Stimulated activated CD4-positive, alpha-beta T cell treated with anti-CD3 and anti-CD28 coated beads, Interleukin-15, amount 100 ng/mL, for 48 hours (primary cell): Measurements from ENCODE around the gene TRIO.

Source experiments
- DNase-seq, 2 donors: peaks; one replicate each; pipeline ENCODE4 v3.0.0-alpha.2; 2020; ENCODE audit warnings: low read depth in 2 of 2

The TRIO gene

DNA sequence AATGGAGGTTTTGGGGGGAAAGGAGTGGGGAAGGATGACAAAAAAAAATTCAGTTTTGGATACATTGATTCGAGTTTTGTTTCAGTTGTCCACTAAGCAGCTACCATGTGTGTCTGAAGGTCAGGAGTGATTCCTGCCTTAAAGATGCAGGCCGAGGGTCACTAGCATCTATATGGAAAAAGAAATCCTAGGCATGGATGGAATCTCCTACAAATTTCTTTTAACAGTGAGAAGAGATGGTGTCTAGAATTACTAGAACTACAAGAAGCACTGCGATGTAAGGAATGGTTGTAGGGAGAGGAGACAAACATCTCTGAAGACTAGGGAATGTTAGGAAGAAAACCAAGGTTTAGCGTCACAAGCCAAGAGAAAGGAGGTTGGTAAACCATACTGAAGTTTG lies 19.6 kb upstream of the TRIO start:
- no peak for DNase-seq

DNA sequence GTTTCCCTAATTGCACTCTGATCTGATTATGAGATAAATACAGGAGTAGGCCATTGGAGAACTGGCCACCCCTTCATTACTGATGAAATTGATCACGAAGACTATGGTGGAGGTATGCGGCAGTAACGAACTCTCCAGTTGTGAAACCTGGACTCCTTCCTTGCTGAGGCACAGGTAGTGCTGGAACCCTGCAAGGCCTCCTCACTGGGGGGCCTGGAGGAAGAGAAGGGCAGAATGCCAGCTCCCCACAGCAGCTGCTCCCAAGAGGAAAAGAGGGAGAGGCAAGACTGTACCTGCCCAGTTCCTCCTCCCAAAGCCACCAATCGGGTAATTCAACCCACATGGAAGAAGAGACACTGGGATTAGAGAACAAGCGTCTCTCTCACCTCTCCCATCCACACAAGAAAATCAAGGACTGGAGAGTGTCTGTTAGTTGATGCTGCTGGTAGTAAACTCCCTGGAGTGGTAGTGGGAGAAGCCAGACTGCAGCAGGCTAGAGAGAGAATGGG lies 19.1 kb upstream of the TRIO start:
- no peak for DNase-seq

DNA sequence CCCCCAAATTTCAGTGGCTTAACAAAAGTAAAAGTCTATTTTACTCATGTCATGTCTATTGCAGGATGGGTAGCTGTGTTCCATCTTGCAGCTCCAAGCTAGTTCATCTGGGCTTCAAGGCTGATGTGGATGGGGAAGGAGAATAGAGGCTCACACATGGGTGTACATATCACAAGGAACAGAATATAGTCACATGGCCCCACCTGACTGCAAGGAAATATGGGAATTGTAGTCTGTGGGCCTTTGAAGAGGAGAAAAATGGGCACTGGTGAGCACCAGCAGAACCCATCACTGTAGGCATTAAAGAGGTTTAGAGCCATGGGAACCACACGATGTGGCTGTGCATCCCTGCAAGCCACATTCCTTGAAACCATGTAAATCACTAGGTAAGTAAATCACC lies 17.9 kb upstream of the TRIO start:
- no peak for DNase-seq

DNA sequence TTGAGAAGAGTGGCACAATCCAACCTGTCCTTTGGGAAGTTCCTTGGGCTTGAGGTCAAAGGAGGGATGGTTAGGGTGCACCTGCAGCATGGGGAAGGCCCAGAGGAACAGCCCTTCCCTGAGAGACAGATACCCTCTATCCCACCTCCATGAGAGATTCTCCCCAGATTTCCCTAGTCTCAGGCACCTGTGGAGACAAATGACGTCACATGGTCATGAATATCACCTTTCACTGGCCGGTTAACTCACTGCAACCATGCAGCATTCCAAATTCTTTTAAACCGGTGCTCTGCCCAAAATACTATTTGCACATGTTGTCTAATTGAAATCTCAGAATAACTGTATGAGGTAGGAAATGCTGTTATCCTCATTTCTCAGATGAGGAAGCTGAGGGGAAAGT lies 15.6 kb upstream of the TRIO start:
- no peak for DNase-seq

DNA sequence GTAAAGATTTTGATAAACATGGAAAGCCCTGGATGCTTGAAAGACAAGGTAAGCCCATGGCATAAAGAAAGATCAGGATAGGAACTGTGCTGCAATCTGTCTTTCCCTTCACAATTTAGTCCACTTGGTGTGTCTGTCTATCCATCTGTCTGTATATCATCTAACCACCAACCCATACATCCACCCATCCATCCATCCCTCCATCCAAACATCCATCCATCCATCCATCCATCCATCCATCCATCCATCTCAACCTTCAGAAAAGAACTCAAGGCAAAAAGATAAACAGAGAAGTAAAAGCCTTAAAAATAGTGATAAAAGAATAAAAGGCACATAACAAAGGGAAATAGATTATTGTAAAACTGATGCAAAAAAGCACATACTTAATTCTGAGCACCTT lies 15.1 kb upstream of the TRIO start:
- no peak for DNase-seq

DNA sequence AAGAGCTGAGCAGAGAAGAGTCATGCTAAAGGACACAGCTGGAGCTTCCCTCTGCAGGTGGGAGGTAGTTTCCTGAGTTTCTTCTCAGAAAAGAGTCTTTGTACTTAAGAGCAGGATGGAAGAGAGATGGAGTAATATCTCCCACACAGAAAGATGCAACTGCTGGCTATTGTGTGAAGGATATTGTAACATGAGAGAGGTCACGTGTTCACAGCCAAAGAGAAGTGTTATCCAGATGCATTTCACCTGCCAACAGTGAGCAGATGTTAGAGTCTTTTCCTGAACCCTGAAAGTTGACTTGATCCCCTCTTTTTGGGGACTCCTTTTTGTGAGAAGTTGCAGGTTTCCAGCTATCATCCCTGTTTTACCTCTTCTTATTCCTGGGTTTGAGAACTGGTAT lies 14.0 kb upstream of the TRIO start:
- DNase-seq, result no peak

DNA sequence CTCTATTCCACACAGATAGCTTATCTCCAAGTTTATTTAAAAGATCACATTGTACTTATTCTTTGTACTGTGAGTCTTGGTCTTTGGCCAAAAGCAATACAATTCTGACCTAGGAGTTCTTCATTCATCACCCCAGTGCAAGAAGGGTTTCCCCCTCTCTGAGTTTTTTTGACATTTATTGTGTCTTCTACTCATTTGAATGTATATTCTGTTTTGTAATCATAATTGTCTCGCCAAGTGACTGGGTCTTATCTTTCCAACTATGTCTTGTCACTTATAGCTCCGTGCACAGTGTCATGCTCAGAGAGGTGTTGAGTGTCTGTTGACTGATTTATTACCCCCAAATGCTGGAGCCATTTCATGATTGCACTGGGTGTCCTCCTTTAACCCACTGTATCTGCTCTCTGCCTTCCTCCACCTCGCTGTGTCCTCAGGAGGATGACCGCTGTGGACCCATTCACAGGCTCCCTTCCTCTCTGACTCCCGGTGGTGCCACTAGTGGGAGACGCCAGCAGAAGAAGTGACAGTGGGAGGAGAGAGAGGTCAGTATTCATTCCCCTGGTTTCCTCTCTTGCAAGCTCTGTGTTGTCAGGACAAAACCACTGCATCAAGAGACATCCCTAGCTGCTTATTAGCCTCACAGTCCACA lies 11.2 kb upstream of the TRIO start:
- DNase-seq, result no peak

DNA sequence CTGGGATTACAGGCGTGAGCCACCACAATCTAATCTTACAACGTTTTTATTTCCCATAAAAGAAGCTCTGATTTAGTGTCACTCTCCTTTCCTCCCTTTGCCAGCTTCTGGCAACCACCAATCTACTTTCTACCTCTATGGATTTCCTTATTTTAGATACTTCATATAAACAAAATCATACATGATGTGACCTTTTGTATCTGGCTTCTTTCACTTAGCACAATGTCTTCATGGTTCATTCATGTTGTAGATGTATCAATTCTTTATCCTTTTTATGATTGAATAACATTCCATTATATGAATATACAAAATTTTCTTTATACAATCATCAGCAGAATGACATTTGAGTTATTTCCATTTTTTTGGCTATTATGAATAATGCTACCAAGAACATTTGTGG lies 9.7 kb upstream of the TRIO start:
- DNase-seq, result no peak

DNA sequence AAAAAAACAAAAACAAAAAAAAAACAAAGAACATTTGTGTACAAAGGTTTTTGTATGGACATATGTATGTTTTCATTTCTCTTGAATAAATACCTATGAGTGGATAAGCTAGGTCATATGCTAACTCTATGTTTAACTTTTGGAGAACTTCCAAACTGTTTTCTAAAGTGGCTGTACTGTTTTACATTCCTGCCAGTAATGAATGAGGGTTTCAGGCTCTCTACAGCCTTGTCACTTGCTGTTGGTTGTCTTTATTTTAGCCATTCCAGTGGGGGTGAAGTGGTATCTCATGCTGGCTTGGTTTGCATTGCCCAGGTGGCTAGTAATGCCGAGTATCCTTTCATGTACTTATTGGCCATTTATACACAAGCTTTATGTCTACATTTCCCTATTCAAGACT lies 9.1 kb upstream of the TRIO start:
- DNase-seq, result no peak

DNA sequence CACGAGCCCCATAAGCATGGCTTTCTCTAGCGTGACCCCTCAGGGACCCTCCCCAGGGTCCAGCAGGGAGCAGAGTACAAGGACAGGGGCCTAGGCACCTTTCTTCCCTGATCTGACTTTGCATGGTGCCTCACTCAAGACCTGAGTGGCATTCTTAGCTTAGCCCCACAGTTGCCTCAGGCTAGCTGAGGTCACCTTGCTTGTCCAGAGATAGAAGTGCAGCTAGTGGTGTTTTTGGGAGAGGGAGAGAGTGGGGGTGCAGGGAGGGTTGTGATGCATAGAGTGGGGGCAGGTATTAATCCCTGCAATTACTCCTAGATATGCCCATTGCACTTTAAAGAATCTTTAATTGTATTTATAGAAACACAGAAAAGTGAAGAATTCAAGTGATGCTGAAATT lies 8.4 kb upstream of the TRIO start:
- no peak for DNase-seq

DNA sequence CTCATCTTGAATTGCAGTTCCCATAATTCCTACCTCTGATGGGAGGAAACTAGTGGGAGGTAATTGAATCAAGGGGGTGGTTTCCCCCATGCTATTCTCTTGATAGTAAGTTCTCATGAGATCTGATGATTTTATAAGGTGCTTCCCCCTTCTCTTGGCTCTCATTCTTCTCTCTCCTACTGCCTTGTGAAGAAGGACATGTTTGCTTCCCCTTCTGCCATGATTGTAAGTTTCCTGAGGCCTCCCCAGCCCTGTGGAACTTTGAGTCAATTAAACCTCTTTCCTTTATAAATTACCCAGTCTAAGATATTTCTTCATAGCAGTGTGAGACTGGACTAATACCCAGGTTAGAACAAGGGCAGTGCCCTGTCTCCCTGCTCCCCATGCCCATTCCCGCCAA lies 7.5 kb upstream of the TRIO start:
- DNase-seq, result no peak

DNA sequence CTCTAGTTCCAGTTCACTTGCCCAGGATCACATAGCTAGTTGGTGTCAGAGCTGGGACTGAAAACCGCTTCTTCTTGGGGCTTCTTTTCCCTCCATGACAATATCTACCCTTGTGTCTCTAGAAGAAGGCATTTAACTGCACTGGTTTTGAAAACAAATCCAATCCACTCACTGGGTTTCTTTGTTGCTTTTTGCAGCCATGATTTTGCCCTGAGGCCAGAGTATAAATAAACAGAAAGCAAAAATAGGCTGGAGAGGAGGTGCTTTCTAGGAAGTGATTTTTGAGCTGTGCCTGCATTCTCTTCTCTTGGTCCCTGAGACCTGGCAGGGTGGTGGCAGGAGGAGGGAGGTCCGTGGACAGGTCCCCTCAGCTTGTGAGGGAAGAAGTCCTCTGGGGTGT lies 6.9 kb upstream of the TRIO start:
- no peak for DNase-seq

DNA sequence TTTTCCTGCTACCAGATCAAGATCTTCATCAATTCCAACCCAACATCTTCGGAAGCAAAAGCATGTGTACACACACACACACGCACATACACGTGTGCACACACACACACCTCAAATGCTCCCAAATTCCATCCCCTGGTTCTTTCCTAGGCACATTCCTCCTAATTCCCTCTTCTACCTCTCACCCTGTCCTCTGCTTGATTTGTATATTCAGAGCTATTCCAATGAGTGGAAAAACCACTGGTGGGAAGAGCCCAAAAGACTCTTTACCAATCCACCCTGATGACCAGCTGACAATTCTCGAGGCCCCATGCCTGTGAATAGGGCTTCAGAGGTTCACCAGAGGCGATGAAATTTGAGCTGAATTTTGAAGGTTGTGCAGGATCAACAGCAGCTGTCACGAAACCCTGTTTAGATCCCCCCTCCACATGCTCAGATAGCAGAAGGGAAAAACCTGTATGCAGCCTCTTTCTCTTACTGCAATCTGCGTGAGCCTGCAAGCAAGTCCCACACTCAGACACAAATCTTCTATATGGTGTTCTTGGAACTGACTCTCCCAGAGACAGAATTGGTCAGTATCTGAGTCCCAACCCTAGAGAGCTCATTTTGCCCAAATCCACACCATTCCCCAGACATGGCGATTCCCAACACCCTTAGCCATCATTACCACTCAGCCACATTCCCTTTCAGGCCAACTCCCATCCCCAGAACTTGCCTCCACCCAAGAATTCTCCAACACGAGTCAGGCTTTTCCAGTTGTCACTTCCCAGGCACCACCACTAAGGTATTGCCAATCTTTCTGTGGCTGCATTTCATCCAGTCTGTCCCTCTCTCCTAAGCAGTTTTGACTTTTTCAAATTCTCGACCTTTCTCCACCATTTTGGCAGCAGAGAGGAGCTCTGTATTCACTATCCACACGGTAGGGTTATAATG lies 4.3 kb upstream of the TRIO start:
- no peak for DNase-seq

DNA sequence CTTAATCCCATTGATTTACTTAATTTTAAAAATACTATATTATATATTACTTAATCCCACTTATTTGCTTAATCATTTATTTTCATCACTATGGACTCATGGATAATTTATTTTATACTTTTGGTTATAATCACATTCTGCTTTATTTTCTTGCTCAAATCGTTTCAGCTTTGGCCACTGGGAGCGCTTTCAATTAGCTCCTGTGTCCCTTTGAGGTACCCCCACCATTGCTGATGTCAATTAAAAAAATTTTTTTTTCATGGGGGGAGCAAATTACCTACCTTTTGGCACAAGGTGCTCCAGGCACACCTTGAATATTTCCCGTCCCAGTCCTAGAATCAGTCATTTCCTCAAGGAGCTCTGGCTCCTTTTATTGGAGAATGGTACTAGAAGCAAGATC lies 1.4 kb upstream of the TRIO start:
- DNase-seq, result no peak

DNA sequence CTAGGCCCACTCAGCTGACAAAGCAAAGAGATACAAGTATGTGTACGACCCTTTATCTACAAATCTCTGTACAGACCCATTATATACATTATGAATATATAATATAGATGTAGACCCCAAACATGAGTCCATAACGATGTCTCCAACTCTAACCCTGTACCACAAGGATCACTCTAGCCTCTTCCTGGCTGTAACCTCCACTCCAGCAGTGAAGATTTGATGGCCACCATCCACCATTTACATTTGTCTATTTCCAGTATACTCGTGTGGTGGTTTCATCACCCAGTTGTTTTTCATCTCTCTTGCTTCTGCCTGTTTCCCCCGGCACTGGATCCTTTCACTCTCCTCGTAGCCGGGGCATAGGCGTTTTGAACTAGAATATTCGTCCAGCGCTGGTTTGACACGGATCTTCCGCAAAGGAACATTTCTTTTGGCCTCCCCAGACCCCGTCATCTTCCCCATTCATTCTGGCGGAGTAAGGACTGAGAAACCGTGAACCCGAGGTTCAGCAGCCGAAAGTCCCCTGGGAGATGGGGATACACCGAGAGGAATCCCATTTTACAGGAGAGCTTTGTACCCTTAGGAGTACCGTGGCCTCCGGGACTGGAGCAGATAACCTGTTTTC lies 828 bp upstream of the TRIO start:
- DNase-seq, result no peak

DNA sequence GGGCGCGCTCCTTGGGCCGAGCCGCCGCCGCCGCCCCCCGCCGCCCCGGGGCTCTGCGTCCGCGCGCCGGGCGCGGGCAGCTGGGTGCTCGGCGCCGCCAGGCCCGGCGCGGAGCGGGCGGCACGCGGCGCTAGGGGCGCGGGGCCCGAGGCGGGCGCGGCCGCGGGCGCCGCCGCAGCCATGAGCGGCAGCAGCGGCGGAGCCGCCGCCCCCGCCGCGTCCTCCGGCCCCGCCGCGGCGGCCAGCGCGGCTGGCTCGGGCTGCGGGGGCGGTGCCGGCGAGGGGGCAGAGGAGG lies 351 bp downstream of the TRIO start:
- no peak for DNase-seq

DNA sequence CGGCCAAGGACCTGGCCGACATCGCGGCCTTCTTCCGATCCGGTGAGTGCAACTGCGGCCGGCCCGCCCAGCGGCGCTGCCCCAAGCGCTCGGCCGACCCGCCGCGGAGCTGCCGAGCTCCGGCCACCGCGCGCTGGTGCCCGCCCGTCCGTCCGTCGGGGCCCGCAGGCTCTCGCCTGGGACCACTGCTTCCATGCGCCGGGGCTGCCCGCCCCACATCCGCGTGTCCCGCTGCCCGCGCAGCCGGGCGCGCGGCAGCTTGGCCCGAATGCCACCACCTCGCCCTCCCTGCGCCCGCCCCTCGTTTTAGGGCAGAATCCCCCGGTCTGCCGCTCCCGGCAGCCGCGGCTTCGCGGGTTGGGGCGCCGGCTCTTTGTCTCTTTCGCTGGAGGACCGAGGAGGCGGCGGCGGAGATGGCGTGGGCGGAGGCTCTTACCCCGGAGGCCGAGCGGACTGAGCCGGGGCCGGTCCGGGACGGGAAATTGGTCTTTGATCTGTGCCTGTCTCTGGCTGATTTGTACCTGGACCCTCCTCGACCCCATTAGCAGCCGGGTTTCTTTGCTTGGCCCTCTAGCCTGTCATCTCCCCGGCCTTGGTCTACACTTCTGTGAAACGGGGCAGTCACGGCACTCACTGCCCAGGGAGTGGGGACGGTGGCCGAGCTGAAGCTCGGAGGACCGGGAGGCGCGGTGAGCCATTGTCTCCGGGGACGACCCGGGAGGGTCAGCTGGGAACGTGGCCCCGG lies 871 bp downstream of the TRIO start:
- DNase-seq, result peak in 1 of 2 donors; percentile 8

DNA sequence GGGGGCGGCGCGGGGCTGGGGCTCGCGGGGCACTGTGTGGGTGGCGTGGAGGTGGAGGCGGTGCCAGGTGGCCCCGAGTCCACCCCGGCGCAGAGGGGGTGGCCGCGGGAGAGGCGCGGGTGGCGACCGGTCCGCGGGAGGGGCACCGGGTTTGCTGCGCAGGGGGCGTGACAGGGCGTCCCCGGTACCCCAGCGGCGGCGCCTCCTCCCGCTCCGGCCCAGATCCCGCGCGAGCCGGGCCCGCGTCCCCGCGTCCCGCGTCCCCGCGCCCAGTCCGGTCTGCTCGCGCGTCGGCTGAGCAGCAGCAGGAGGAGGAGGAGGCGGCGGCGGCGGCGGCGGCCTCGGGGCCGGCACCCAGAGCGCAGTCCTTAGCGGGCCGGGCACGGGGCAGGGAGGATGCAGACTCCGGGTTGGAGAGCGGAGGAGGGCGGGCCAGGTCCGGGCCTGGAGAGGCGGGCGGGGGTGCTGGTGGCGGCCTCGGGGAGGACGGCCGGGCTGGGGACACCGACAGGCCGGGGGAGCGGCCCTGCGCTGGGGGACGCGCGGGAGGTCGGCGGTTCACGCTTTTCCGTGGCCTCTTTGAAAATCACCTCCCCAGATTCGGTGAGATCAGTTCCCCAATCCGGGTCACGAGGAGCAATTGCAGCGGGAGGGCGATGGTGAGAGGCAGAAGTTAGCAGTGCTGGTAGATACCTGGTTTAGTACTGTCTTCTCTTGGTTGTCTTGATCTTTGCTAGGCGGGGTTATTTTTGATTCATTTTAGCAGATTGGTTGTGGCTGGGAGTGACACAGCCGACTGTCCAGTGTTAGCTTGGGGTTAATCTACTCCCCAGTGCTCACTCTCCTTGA lies 1.7 kb downstream of the TRIO start:
- DNase-seq, result peak; percentile 2 to 5

DNA sequence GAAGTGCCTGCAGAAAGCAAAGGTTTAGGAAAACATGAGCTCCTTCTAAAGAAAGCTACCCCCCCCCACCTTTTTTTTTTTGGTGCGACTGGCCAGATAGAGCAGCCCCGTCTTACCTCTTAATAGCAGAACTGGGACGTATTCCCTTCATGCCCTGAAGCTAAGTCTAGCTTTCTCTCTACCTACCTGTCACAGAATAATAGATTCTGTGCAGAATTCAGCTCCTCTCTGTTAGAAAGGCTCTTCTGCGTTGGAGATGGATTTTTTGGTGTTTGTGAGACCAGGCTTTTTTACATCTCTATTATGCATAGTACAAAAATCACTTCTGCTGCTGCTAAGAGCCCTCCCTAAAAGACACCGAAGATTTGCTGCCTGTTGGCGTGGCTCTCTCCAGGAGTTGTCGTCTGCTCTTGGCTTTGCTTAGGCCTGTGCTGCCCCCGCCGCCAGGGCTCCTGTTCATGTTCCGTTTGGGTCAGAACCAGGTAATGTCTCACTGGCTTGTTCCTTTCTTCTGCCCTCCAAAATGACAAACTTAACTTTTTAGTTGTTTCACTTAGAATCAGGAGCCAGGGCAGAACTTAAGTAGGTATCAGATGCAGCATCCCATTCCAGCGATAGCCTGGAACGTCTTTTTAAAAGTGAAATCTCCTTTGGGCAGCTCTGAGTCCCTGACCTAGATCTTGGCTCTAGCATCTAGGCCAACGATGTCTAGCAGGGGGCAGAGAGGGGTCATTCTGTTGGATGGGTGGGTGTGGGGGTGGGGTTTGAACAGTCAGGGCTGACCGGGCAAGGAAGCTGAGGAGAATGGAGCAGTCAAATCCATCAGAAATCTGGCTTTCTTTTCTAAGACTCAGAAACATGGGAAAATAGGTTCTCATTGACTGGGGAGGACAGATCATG lies 2.5 kb downstream of the TRIO start:
- no peak for DNase-seq

DNA sequence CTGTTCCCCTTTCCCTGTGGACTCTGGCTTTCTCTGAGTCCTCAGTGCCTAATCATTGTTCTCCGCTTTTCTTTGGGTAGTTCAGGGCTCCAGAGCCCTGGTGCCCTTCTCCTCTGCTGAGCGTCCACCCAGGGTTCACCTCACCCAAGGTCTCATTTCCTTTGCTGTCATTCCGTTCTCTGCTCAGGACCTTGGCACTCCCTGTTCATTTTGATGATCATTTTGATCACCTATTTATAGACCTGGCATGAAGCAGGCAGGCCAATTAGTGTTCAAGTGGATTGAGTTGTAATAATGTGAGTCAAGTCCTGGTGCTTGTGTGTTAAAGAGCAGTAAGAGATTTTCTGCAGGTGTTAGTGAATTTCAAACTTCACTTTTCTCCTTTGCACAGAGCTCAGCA lies 3.6 kb downstream of the TRIO start:
- no peak for DNase-seq
